Heart left ventricle (tissue), 16 donors: ENCODE results near the gene HS6ST1. TPM values are rescaled to one million over a fixed set of nuclear protein-coding genes. Genes with fewer than 3 reads are reported as not detected.

Experiments
- ATAC-seq, 4 donors: fragments of 200-7000 bp; cut with Tn5 transposase; one replicate each; pipeline ENCODE4 v1.9.1; 2020 to 2022; ENCODE audit warnings: moderate library complexity in 4 of 4, mild to moderate bottlenecking in 3 of 4, moderate number of reproducible peaks in 1 of 4
- DNase-seq, 5 donors: peaks; one replicate each; pipeline ENCODE4 v3.0.0-alpha.2; 2020
- H3K27ac ChIP-seq, 12 donors: fragments of 200-600 bp; sonication (generic) in 4 of 12; one replicate each; pipeline versions ENCODE4 v1.5.0 to v1.8.0; 2016 to 2022; ENCODE audit warnings: mild to moderate bottlenecking in 2 of 12
- H3K27me3 ChIP-seq, 9 donors: fragments of 200-600 bp; sonication (generic) in 2 of 9; one replicate each; pipeline versions ENCODE4 v1.5.1 to v1.8.0; 2016 to 2022; ENCODE audit warnings: mild to moderate bottlenecking in 3 of 9
- H3K36me3 ChIP-seq, 9 donors: fragments of 200-600 bp; sonication (generic) in 2 of 9; one replicate each; pipeline versions ENCODE4 v1.5.0 to v1.8.0; 2018 to 2022; ENCODE audit warnings: mild to moderate bottlenecking in 2 of 9
- H3K4me1 ChIP-seq, 12 donors: fragments of 200-600 bp; sonication (generic) in 4 of 12; one replicate each; pipeline versions ENCODE4 v1.5.0 to v1.8.0; 2016 to 2022; ENCODE audit warnings: mild to moderate bottlenecking in 3 of 12
- H3K4me3 ChIP-seq, 12 donors: fragments of 200-600 bp; sonication (generic) in 4 of 12; one replicate each; pipeline versions ENCODE4 v1.5.0 to v1.8.0; 2017 to 2022; ENCODE audit warnings: mild to moderate bottlenecking in 9 of 12, moderate library complexity in 4 of 12
- H3K9me3 ChIP-seq, 12 donors: fragments of 200-600 bp; sonication (generic) in 4 of 12; one replicate each; pipeline versions ENCODE4 v1.5.0 to v1.8.0; 2016 to 2022; ENCODE audit warnings: mild to moderate bottlenecking in 1 of 12
- CTCF ChIP-seq, 12 donors: fragments of 200-600 bp; sonication (generic) in 4 of 12; IDR thresholded peaks; one replicate each; pipeline versions ENCODE4 v1.5.0 to v1.8.0; 2018 to 2022; ENCODE audit warnings: antibody characterized with exemption in 12 of 12, mild to moderate bottlenecking in 5 of 12
- POLR2A ChIP-seq, 2 donors: fragments of 450-650 bp; IDR thresholded peaks; one replicate each; pipeline ENCODE4 v1.6.1; 2017; ENCODE audit warnings: antibody characterized with exemption in 2 of 2, mild to moderate bottlenecking in 2 of 2, moderate library complexity in 2 of 2
- WGBS, 4 donors: extraction: QIAGEN DNeasy Blood & Tissue Kit in 2 of 4; methylation state at CpG; one replicate each; pipeline versions ENCODE4 v1.1.5 to v1.1.7; 2013 to 2018; 5-methylcytosine and 5-hydroxymethylcytosine counted together
- intact Hi-C, 10 donors: fragments of 100-400 bp; cut with DNase I; formaldehyde crosslinking; loops; one replicate each; pipeline versions ENCODE4 v1.11.1 to v1.14.2; 2022
- polyA plus RNA-seq, 2 donors: library from polyadenylated mRNA; stranded (reverse); fragments of 200-250 nt; gene quantifications; one replicate each; pipeline ENCODE4 v1.2.3, GENCODE V29; 2013
- total RNA-seq, 9 donors: library from RNA; depleted of rRNA in 2 of 9; stranded (reverse); fragments of >200 nt in 2 of 9; fragmentation: NEBNext Ultra II Directional in 3 of 9; extraction: Animal tissue kit (Norgen Biotek cat#: 25700) in 3 of 9; gene quantifications; one replicate each; pipeline versions ENCODE4 v1.1.0 to v1.2.4, GENCODE V29; 2016 to 2023
- donor health status: ischemic (EF 13 %, LVEDD 7.1; RV severe dilation, severe dysfunction).
- donor health status: healthy with polysubstance abuse.
- donor health status: DM: no; HTN: yes; CAD: no.
- donor health status: DM: no; HTN: no; CAD: no.
- donor health status: ischemic (EF 25% LVEDD 6.9; RV normal size, moderate dysfunction).
- donor health status: ischemic (EF 25% LVEDD 5.7; RV mildly dilated, moderate dysfunction).
- donor health status: healthy.
- donor health status: DM: yes; HTN: yes; CAD: no.
- donor health status: ischemic (EF 35%, LVEDD 5.7; RV mildly dilated, moderate dysfunction).
- donor health status: nonischemic (EF 11% LVEDD 7.7; RV severe dilation, severe dysfunction).
- donor health status: DM: yes; HTN: yes; CAD: no.
- donor health status: PGD.
- donor health status: ischemic (EF 29% LVEDD 5.4; RV normal size, mild dysfunction).
- donor health status: nonischemic (EF 23%, LVEDD 6.1; RV moderate dilation, normal function).

The HS6ST1 gene
- total and polyA plus RNA-seq, 11 donors: 15.6 to 87.3 (median 24.9) TPM

DNA sequence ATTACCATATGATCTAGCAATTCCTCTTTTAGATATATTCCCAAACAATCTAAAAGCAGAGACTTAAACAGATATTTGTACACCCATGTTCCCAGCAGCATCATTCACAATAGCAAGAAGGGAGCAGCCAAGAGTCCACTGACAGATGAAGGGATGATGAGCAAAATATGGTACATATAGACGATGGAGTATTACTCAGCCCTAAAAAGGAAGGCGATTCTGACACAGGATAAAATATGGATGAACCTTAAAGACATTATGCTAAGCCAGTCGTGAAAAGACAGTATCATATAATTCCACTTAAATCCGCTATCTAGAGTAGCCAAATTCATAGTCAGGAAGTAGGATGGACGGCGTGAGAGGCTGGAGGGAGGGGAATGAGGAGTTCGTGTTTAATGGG is 20.4 kb downstream of the HS6ST1 start:
- ATAC-seq (no peak), DNase-seq (no peak)
- intact Hi-C loops: no loop called here
- H3K27me3 ChIP-seq: no peaks in the 10 kb centered on the region
- H3K27ac ChIP-seq: no peak overlapping the region
- no peak for TF ChIP-seq CTCF (IDR thresholded peaks at IDR 0.05)
- no peak for TF ChIP-seq POLR2A (IDR thresholded peaks at IDR 0.05)
- H3K4me3 ChIP-seq: no peak overlapping the region
- H3K36me3 ChIP-seq: no peaks in the 10 kb centered on the region
- 95 to 97% (median 96%) methylated on average over 7 of the region's 7 CpGs for WGBS, 4 donors
- no peaks in the 10 kb centered on the region for H3K9me3 ChIP-seq
- peaks cover 0 to 23% (median 0%) of the 10 kb centered on the region in 12 donors for H3K4me1 ChIP-seq

GRCh38 chr2:128293870-128294455 is 24.7 kb downstream of the HS6ST1 start:
- ATAC-seq: no peak
- H3K4me1 ChIP-seq: peaks cover 0 to 34% (median 0%) of the 10 kb centered on the region in 12 donors
- no peak overlapping the region for H3K4me3 ChIP-seq
- H3K9me3 ChIP-seq: no peaks in the 10 kb centered on the region
- intact Hi-C loops: no loop called here
- H3K27ac ChIP-seq: no peak overlapping the region
- DNase-seq: peak in 2 of 5 donors; percentile 11 to 48
- no peaks in the 10 kb centered on the region for H3K27me3 ChIP-seq
- H3K36me3 ChIP-seq: peaks cover 0 to 3% (median 0%) of the 10 kb centered on the region in 9 donors
- 91 to 100% (median 97%) methylated on average over 4 to 8 of the region's 8 CpGs; no CpG with 5 or more reads in 1 of the 4 donors for WGBS, 4 donors
- no peak for TF ChIP-seq POLR2A (IDR thresholded peaks at IDR 0.05)
- TF ChIP-seq CTCF (IDR thresholded peaks at IDR 0.05): no peak

DNA sequence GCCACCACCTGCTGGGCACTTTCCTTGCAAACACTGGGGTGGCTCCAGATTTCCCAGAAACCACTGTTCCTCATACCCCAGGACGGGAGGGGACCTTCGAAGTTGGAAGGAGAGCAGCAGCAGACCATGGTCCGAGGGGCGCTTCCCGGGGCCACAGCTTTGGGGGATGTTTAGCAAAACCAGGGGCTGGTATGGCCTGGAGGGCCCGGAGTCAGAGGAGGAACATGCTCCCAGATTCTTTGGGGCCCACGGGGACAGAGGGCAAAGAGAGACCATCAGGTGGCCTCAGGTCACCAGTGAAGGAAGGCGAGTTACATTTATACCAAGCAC is 25.3 kb downstream of the HS6ST1 start:
- intact Hi-C loops: no loop called here
- Histone ChIP-seq H3K4me1 (peaks cover 0 to 34% (median 0%) of the 10 kb centered on the region in 12 donors), H3K27ac (peak overlapping the region in 4 of 12 donors; percentile 18 to 59 (median 22)), H3K9me3 (no peaks in the 10 kb centered on the region), H3K4me3 (no peak overlapping the region), H3K36me3 (peaks cover 0 to 3% (median 0%) of the 10 kb centered on the region in 9 donors), H3K27me3 (no peaks in the 10 kb centered on the region)
- DNase-seq: peak in 1 of 5 donors; percentile 56
- WGBS, 4 donors: 88 to 94% (median 93%) methylated on average over 8 of the region's 8 CpGs
- TF ChIP-seq POLR2A (IDR thresholded peaks at IDR 0.05) (no peak), CTCF (IDR thresholded peaks at IDR 0.05) (peak in 1 of 12 donors; percentile 17)
- no peak for ATAC-seq

DNA sequence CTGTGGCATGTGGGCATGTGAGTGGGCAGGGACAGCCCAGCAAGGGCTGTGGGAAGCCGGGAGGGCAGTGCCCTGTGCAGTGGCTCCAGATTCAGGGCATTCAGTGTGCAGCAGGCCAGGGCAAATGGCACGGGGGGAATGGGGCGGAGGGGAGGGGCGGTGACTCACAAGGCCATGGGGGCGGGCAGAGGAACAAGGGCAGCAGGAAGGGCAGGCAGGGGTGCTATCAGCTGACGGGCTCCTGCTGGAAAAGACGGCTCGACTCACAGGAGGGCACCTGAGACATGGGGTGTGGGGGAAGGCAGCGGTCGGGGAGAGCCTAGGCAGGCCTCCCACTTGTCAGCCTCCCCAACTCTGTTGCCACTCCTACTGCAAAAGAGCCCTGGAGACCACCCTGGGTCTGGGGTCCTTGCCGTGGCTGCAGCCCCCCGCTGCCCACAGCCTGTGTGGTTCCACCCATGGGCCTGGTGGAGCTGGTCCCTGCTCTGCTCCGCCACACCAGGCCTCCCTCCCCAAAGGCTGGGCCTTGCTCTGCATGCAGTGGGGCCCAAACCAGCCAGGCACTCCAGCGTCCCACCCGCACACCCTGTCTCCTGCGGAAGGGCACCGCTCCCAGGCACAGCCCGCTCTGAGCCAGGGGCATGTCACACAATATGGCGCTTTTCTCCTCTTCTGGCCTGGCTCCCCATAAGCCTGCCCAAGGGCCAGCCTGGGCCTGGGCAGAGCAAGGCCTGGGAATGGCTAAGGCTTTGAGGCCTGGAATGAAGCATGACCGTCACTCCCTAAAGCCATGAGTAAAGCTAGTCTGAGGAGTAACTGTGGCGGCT is 25.9 kb downstream of the HS6ST1 start:
- peaks cover 0 to 37% (median 0%) of the 10 kb centered on the region in 12 donors for H3K4me1 ChIP-seq
- 80 to 82% (median 82%) methylated on average over 18 to 21 of the region's 21 CpGs for WGBS, 4 donors
- intact Hi-C loops: no loop called here
- H3K4me3 ChIP-seq: no peak overlapping the region
- DNase-seq (peak in 2 of 5 donors; percentile 61 to 65), ATAC-seq (peak; percentile 34 to 73 (median 68))
- no peaks in the 10 kb centered on the region for H3K9me3 ChIP-seq
- TF ChIP-seq CTCF (IDR thresholded peaks at IDR 0.05) (no peak), POLR2A (IDR thresholded peaks at IDR 0.05) (no peak)
- H3K36me3 ChIP-seq: peaks cover 0 to 3% (median 0%) of the 10 kb centered on the region in 9 donors
- H3K27ac ChIP-seq: peak overlapping the region in 6 of 12 donors; percentile 18 to 59 (median 24)
- H3K27me3 ChIP-seq: no peaks in the 10 kb centered on the region
